CD1c-positive myeloid dendritic cell (primary cell): ENCODE measurements around the gene GLRA1.
A peak's percentile ranks its signal among the peaks of the same experiment; 100 is the strongest.
"Not testable (repeated sequence)": the region's sequence is repeated elsewhere in the genome, so short reads cannot be mapped to it uniquely, and the experiment has no call there.

Experiments used
- DNase-seq: peaks from one replicate; pipeline ENCODE4 v3.0.0-alpha.2; 2016; ENCODE audit errors: extremely low spot score

The GLRA1 gene

GRCh38 chr5:151820271-151820670, 104.4 kb downstream of the GLRA1 start:
- no peak for DNase-seq

GRCh38 chr5:151819830-151820229, 104.8 kb downstream of the GLRA1 start:
- DNase-seq: no peak

- DNase-seq: no peak
Measured at GRCh38 chr5:151815051-151815450, 109.6 kb downstream of the GLRA1 start.

DNA sequence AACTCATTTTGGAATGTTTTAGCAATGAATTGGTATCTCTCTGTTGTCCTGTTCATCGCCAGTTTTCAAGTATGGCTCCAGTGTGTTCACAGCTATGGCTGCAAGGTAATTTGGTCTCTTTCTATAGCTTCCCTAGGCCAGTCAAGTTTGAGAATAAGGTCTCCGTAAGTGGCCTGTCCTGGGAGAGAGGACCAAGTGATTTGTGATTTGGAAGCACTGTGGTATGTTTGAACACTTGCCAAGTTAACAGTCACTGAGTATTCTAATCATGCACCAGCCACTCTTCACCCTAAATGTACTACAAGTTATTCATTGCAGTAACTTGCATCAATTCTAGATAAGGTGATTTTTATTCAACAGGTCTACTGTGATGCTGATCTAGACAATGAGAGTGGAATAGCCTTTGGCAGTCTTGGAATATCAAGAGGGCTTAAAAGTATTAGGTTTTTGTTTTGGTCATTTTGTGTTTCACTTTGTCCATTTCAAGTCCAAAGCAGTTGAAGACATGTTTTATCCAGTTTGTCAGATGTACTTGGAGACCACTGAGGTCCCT, 111.8 kb downstream of the GLRA1 start:
- no peak for DNase-seq

GRCh38 chr5:151811593-151812321, 112.9 kb downstream of the GLRA1 start:
- DNase-seq: no peak

DNA sequence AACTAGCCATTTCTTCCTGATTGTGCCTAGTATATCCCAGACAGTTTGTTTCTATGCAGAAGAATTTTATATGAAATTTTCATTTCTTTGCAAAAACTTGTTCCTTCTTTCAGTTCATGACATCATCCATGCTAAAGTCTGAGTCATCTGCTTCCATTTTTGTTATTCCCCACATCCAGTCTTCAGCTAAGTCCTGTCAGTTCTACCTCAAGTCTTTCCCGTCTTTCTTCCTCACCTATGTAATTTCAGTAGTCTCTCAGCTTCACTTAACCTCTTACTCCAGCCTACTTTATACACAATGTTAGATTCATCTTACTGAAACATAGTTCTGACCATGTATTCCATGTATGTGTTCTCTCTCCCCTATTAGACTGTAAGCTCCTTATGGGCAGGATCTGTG, 113.8 kb downstream of the GLRA1 start:
- DNase-seq: no peak

GRCh38 chr5:151810449-151810848, 114.2 kb downstream of the GLRA1 start:
- DNase-seq: no peak

- DNase-seq: no peak
Measured at GRCh38 chr5:151808451-151809169, 116.0 kb downstream of the GLRA1 start.

DNA sequence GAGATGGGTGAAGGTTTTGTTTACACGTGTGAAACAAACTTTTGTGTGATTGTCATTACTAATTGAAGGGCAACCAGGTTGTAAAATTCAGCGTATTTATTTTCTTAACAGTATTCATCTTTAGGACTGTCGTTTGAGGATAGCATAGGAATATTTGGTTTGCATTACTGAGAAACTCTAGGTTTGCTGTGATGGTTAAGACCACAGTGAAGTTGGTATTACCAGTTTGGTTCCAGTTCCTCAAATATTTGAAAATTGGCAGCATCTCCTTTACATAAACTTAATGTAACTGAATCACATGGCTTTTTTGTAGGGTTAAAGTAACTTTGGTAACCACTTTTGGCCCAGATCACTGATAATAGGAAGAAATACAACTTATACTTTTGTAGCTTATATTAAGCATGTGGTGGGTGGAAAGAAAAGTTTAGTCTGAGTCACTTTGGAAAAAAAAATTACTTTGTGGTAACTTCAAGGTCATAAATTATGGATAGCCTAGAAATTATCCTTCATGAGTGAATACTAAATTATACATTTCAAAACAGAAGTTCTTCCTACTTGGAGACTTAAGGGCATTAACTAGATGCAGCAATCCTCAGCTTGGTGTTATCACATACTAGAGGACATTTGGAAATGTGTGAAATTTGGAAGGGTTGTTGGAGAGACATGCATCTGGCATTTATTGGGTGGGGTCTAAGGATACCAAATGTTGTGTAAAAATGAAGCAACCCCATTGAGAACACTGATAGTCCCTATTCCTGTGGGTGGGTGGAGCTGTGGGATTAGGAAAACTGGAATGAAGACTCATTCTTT, 119.0 kb downstream of the GLRA1 start:
- DNase-seq: peak; percentile 20

DNA sequence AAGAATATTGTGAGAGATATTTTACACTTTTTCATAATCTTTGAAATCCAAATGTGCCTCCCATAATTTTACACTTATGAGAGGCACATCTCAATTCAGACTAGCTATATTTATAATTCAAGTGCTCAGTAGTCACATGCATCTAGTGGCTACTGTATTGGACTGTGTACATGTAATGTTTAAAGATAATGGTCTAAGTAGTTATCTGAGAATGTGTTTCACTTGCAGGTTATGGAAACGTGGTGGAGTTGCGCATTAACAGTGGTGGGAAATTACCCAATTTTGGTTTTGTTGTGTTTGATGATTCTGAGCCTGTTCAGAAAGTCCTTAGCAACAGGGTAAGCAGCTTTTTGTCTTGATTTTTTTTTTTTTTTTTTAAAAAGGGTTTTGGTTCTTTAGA, 124.1 kb downstream of the GLRA1 start:
- DNase-seq: no peak

DNA sequence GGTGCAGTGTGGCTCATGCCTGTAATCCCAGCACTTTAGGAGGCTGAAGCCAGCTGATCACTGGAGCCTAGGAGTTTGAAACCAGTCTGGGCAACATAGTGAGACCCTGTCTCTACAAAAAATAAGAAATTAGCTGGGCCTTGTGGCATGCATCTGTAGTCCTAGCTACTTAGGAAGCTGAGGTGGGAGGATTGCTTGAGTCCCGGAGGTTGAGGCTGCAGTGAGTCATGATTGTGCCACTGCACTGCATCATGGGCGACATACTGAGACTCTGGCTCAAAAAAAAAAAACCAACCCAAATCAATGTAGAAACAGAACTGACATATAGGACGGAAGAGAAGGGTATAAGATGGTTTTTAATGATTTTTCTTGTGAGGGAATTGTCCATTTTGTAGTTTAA, 125.2 kb downstream of the GLRA1 start:
- no peak for DNase-seq

DNA sequence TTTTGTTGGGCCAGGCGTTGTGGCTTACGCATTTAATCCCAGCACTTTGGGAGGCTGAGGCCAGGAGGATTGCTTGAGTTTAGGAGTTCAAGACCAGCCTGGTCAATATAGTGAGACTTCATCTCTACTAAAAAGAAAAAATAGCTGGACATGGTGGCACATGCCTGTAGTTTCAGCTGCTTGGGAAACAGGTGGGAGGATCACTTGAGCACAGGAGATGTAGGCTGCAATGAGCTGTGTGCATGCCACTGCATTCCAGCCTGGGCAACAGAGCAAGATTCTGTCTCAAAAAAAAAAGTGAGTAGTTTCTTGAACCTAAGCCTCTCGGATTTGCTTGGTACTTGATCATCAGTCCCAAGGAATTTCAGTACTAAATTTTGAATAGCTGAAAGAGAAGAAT, 126.0 kb downstream of the GLRA1 start:
- no peak for DNase-seq

- no peak for DNase-seq
Measured at GRCh38 chr5:151795426-151795825, 129.2 kb downstream of the GLRA1 start.

GRCh38 chr5:151793358-151793757, 131.3 kb downstream of the GLRA1 start:
- no peak for DNase-seq

GRCh38 chr5:151787817-151788216, 136.8 kb downstream of the GLRA1 start:
- no peak for DNase-seq

DNA sequence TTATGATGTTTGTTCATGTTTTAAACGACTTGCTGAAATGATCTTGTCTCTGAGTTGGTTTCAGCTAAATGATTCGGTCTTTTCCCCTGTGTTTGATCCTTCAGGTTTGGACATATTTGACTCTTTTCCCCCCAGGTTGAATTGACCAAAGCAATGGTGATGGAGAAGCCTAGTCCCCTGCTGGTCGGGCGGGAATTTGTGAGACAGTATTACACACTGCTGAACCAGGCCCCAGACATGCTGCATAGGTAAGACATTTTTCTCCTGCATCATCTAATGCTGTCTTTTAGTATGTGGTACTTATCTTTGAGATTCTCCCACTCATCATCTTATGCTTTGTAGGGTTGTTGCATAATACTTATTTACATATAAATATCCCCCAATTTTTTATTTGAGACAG, 138.2 kb downstream of the GLRA1 start:
- DNase-seq: no peak

- no peak for DNase-seq
Measured at GRCh38 chr5:151784141-151784540, 140.5 kb downstream of the GLRA1 start.

DNA sequence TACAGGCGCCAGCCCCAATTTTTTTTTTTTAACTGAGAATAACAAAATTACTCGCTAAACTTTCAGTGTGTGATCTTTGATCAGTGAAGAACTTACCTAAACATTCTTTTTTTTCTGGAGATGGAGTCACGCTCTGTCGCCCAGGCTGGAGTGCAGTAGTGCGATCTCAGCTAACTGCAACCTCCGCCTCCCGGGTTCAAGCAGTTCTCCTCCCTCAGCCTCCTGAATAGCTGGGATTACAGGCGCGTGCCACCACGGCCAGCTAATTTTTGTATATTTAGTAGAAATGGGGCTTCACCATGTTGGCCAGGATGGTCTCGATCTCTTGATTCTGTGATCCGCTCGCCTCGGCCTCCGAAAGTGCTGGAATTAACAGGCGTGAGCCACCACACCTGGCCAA, 141.0 kb downstream of the GLRA1 start:
- not testable (repeated sequence) for DNase-seq

DNA sequence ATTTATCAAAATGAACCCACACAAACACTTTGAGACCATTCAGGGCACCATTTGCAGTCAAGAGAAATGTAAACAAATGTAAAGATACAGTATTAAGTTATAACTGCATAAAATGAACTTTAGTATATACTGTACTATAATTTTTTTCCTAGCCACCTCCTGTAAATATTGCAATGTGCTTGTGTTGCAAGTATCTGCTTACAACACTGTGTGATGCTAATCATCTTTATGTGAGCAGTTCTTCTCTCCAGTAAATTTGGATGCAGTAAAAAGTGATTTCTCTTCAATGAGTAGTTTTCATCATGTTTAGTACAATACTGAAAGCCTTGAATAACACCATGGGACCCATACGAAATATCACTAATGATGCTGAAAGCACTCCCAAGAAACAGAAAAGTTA, 143.4 kb downstream of the GLRA1 start:
- DNase-seq: no peak

DNA sequence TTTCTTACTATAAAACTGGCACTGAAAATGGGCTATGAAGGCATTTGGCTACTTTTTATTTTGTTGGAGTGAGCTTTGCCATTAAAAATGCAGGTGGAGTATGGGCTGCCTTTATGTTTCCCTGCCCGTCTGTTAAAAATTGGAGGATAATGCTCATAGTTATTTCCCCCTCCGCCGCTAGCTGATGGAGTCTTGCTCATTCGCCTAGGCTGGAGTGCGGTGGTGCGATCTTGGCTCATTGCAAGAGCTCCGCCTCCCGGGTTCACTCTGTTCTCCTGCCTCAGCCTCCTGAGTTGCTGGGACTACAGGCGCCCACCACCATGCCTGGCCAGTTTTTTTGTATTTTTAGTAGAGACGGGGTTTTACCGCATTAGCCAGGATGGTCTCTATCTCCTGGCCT, 144.3 kb downstream of the GLRA1 start:
- no peak for DNase-seq

- no peak for DNase-seq
Measured at GRCh38 chr5:151779531-151780125, 145.0 kb downstream of the GLRA1 start.

DNA sequence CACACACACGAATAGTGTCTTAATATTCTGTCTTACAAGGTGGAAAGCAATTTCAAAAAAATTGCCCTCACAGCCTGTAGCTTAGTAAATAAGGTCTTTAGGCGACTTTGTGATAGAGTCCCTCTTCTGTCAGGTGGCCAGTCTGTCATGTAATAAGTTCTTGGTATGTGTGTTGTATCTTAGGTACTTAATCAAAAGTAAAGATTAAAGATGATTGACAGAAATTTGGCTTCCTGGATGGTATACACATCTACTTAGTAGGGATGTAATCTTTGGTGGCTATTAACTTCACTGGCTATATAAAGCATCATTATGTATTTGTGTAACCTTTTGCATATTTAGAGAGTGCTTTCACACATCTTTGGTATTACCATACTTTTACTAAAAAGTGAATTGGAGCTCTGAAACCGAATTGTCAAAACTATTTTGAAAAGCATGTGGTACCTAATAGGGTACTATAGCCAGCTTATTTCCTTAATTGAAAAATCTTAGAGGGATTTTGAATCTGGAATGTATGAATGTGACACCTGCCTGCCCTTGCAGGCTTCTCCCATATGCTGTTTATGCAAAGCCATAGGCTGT, 149.5 kb downstream of the GLRA1 start:
- no peak for DNase-seq
